Suprapubic skin (tissue), 4 donors: Measurements from ENCODE around the gene GNB3. TPM values are rescaled to one million over a fixed set of nuclear protein-coding genes. Genes with fewer than 3 reads are reported as not detected.
"Not testable (repeated sequence)": the region's sequence is repeated elsewhere in the genome, so short reads cannot be mapped to it uniquely, and the experiment has no call there.

Experiments
- DNase-seq, 2 donors: peaks; one replicate each; pipeline ENCODE4 v3.0.0-alpha.2; 2019; ENCODE audit warnings: low spot score in 2 of 2
- H3K27ac ChIP-seq: fragments of 200-600 bp; sonication (generic); one replicate; pipeline ENCODE4 v1.5.1; 2019
- H3K27me3 ChIP-seq: fragments of 200-600 bp; sonication (generic); one replicate; pipeline ENCODE4 v1.5.1; 2019
- H3K36me3 ChIP-seq: fragments of 200-600 bp; sonication (generic); one replicate; pipeline ENCODE4 v1.5.1; 2019
- H3K4me1 ChIP-seq: fragments of 200-600 bp; sonication (generic); one replicate; pipeline ENCODE4 v1.5.1; 2019
- H3K4me3 ChIP-seq: fragments of 200-600 bp; sonication (generic); one replicate; pipeline ENCODE4 v1.5.1; 2019; ENCODE audit warnings: mild to moderate bottlenecking
- H3K9me3 ChIP-seq: fragments of 200-600 bp; sonication (generic); one replicate; pipeline ENCODE4 v1.5.1; 2019
- CTCF ChIP-seq, 2 donors: fragments of 200-600 bp in 1 of 2; fragments of 450-650 bp in 1 of 2; sonication (generic) in 1 of 2; IDR thresholded peaks; one replicate each; pipeline ENCODE4 v1.5.1; 2016 to 2019; ENCODE audit warnings: antibody characterized with exemption in 2 of 2, mild to moderate bottlenecking in 1 of 2, moderate library complexity in 1 of 2
- EP300 ChIP-seq: sonication (generic); formaldehyde crosslinking; IDR thresholded peaks from one replicate; pipeline ENCODE4 v1.6.1; 2017; ENCODE audit warnings: antibody characterized with exemption
- POLR2A ChIP-seq, 2 donors: fragments of 450-650 bp; IDR thresholded peaks; one replicate each; pipeline ENCODE4 v1.6.1; 2017; ENCODE audit warnings: antibody characterized with exemption in 2 of 2, mild to moderate bottlenecking in 2 of 2, moderate library complexity in 2 of 2
- POLR2AphosphoS5 ChIP-seq, 3 donors: sonication (generic); formaldehyde crosslinking; IDR thresholded peaks; one replicate each; pipeline ENCODE4 v1.6.1; 2017; ENCODE audit warnings: antibody characterized with exemption in 3 of 3
- WGBS: methylation state at CpG from one replicate; pipeline ENCODE4 v1.1.5; 2018; 5-methylcytosine and 5-hydroxymethylcytosine counted together
- total RNA-seq, 4 donors: library from RNA; depleted of rRNA; stranded (reverse); fragments of >200 nt; gene quantifications; one replicate each; pipeline ENCODE4 v1.1.0, GENCODE V29; 2016

The GNB3 gene
- total RNA-seq, 4 donors from 2014 or later, result 0.72 to 1.5 (median 1.4) TPM; not detected in 1

GRCh38 chr12:6860116-6860515 is 19.4 kb downstream of the GNB3 start:
- Histone ChIP-seq H3K4me3 (no peak overlapping the region), H3K27me3 (no peaks in the 10 kb centered on the region), H3K4me1 (no peaks in the 10 kb centered on the region), H3K36me3 (peaks cover 99% of the 10 kb centered on the region), H3K27ac (no peak overlapping the region), H3K9me3 (no peaks in the 10 kb centered on the region)
- TF ChIP-seq EP300 (no peak), CTCF (IDR thresholded peaks at IDR 0.05) (no peak), POLR2A (IDR thresholded peaks at IDR 0.05) (no peak), POLR2AphosphoS5 (IDR thresholded peaks at IDR 0.05) (no peak)
- DNase-seq, result no peak
- 90% methylated on average over 5 of the region's 9 CpGs for WGBS

- 94% methylated on average over 7 of the region's 7 CpGs for WGBS
- H3K36me3 ChIP-seq, result peaks cover 99% of the 10 kb centered on the region
Observed at GRCh38 chr12:6860942-6861341, 20.2 kb downstream of the GNB3 start.

GRCh38 chr12:6861391-6861790 is 20.7 kb downstream of the GNB3 start:
- peaks cover 97% of the 10 kb centered on the region for H3K36me3 ChIP-seq
- no peaks in the 10 kb centered on the region for H3K9me3 ChIP-seq
- no peak overlapping the region for H3K4me3 ChIP-seq
- DNase-seq, result no peak
- peaks cover under 1% of the 10 kb centered on the region for H3K4me1 ChIP-seq
- no peaks in the 10 kb centered on the region for H3K27me3 ChIP-seq
- no peak for TF ChIP-seq POLR2AphosphoS5 (IDR thresholded peaks at IDR 0.05)
- no peak for TF ChIP-seq EP300
- no peak for TF ChIP-seq POLR2A (IDR thresholded peaks at IDR 0.05)
- TF ChIP-seq CTCF (IDR thresholded peaks at IDR 0.05), result no peak
- H3K27ac ChIP-seq, result no peak overlapping the region
- WGBS, result 93% methylated on average over 9 of the region's 9 CpGs

More at GRCh38 chr12:6860942-6861341, 20.2 kb downstream of the GNB3 start:
- H3K4me3 ChIP-seq, result no peak overlapping the region
- H3K27ac ChIP-seq, result no peak overlapping the region
- no peaks in the 10 kb centered on the region for H3K27me3 ChIP-seq
- DNase-seq, result no peak
- H3K4me1 ChIP-seq, result no peaks in the 10 kb centered on the region
- H3K9me3 ChIP-seq, result no peaks in the 10 kb centered on the region
- TF ChIP-seq POLR2A (IDR thresholded peaks at IDR 0.05) (no peak), EP300 (no peak), POLR2AphosphoS5 (IDR thresholded peaks at IDR 0.05) (no peak), CTCF (IDR thresholded peaks at IDR 0.05) (no peak)

GRCh38 chr12:6863033-6863432 is 22.3 kb downstream of the GNB3 start:
- DNase-seq, result no peak
- H3K27me3 ChIP-seq, result no peaks in the 10 kb centered on the region
- peaks cover 81% of the 10 kb centered on the region for H3K36me3 ChIP-seq
- no peaks in the 10 kb centered on the region for H3K9me3 ChIP-seq
- TF ChIP-seq CTCF (IDR thresholded peaks at IDR 0.05), result no peak
- TF ChIP-seq EP300, result no peak
- TF ChIP-seq POLR2AphosphoS5 (IDR thresholded peaks at IDR 0.05), result no peak
- no peak for TF ChIP-seq POLR2A (IDR thresholded peaks at IDR 0.05)
- peaks cover 10% of the 10 kb centered on the region for H3K4me1 ChIP-seq
- no peak overlapping the region for H3K4me3 ChIP-seq
- WGBS, result 91% methylated on average over 11 of the region's 11 CpGs
- no peak overlapping the region for H3K27ac ChIP-seq

GRCh38 chr12:6863586-6864321 is 23.0 kb downstream of the GNB3 start:
- Histone ChIP-seq H3K4me3 (no peak overlapping the region), H3K36me3 (peaks cover 73% of the 10 kb centered on the region), H3K27me3 (no peaks in the 10 kb centered on the region), H3K4me1 (peaks cover 17% of the 10 kb centered on the region), H3K27ac (no peak overlapping the region), H3K9me3 (no peaks in the 10 kb centered on the region)
- WGBS, result 95% methylated on average over 16 of the region's 16 CpGs
- DNase-seq, result no peak
- TF ChIP-seq EP300 (no peak), POLR2A (IDR thresholded peaks at IDR 0.05) (no peak), CTCF (IDR thresholded peaks at IDR 0.05) (no peak), POLR2AphosphoS5 (IDR thresholded peaks at IDR 0.05) (no peak)

GRCh38 chr12:6865307-6865706 is 24.6 kb downstream of the GNB3 start:
- H3K36me3 ChIP-seq, result peaks cover 66% of the 10 kb centered on the region
- H3K27ac ChIP-seq, H3K9me3 ChIP-seq, H3K27me3 ChIP-seq, H3K4me3 ChIP-seq, DNase-seq: not testable (repeated sequence)
- 99% methylated on average over 5 of the region's 5 CpGs for WGBS
- H3K4me1 ChIP-seq, result peaks cover 32% of the 10 kb centered on the region
